ENCODE results near the gene GRM2.

Gene GRM2

DNA sequence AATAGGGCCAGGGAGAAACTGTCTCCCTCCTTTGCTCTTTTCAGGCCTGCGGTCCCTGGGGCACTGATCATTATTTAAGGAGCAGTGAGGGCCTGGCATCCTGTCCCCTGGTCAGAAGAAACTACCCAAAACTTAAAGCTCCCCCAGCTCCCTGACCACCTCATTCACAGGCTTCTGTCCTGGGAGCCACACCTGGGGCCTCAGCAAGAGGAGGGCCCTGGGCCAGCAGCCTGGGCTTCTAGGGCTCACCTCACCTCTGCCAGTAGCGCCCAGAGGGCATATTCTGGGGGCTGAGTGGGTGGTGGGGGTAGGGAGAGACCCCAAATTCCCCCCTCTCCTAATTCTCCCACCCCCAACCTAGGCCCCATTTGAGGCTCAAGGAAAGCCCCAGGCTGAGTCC, 4.7 kb upstream of the GRM2 start:
- H3K9me3 ChIP-seq = no peaks in the 10 kb centered on the region
- no peak overlapping the region for H3K27ac ChIP-seq
- TF ChIP-seq, protein P1, sequence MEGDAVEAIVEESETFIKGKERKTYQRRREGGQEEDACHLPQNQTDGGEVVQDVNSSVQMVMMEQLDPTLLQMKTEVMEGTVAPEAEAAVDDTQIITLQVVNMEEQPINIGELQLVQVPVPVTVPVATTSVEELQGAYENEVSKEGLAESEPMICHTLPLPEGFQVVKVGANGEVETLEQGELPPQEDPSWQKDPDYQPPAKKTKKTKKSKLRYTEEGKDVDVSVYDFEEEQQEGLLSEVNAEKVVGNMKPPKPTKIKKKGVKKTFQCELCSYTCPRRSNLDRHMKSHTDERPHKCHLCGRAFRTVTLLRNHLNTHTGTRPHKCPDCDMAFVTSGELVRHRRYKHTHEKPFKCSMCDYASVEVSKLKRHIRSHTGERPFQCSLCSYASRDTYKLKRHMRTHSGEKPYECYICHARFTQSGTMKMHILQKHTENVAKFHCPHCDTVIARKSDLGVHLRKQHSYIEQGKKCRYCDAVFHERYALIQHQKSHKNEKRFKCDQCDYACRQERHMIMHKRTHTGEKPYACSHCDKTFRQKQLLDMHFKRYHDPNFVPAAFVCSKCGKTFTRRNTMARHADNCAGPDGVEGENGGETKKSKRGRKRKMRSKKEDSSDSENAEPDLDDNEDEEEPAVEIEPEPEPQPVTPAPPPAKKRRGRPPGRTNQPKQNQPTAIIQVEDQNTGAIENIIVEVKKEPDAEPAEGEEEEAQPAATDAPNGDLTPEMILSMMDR (IDR thresholded peaks at IDR 0.05) = no peak
- peaks cover 0 to 9% (median 4%) of the 10 kb centered on the region in 4 donors for H3K4me1 ChIP-seq
- no peaks in the 10 kb centered on the region for H3K27me3 ChIP-seq
- H3K36me3 ChIP-seq = peaks cover 15 to 90% (median 54%) of the 10 kb centered on the region in 3 donors
- H3K4me3 ChIP-seq = no peak overlapping the region
- intact Hi-C loops (cut with DNase I; ENCODE audit: low total_unique reads) = no loop called here
- DNase-seq = no peak

DNA sequence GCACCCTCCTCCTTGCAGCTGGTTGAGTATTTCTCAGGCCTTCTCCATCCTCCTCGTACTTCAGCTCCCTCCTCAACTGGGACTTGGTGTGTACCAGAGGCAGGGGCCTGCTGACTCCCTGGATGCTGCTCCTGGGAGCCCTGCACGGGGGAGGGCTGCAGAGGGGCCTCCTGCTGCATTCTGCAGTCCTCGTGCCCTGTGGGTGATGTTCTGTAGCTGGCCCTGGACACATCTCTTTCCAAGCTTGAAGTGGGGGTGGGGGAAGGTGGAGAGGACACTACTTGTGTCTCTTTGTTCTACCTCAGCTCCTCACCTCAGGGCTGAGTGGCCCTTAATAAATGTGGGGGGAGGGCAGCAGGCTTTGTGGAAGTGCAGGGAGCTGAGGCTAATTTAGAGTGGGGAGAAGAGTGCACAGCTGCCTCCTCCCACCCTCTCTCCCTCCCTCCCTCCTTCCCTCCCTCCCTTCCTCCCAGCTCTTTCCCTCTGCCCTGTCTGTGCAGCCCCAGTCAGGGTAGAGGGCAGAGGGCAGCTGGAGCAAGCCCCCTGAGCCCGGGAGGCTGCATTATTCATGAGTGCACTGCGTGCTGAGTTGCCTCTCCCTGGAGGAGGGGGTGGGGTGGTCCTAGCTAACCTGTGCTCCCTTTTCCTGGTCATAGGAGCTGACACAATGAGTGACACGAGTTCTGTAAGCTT, 3.7 kb upstream of the GRM2 start:
- TF ChIP-seq, protein P1 (IDR thresholded peaks at IDR 0.05) = no peak

DNA sequence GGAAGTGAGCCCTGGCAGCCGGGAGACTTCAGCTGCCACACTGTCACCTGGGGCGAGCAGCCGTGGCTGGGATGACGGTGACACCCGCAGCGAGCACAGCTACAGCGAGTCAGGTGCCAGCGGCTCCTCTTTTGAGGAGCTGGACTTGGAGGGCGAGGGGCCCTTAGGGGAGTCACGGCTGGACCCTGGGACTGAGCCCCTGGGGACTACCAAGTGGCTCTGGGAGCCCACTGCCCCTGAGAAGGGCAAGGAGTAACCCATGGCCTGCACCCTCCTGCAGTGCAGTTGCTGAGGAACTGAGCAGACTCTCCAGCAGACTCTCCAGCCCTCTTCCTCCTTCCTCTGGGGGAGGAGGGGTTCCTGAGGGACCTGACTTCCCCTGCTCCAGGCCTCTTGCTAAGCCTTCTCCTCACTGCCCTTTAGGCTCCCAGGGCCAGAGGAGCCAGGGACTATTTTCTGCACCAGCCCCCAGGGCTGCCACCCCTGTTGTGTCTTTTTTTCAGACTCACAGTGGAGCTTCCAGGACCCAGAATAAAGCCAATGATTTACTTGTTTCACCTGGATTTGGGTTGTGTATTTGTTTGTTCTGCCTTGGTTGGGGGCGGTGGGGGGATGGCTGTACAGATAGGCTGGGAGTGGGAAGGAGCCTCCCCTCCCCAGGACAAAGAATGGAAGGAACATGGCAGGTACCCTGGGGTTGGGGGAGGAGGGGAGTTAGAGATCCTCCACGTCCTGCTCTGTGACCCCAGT, 2.9 kb upstream of the GRM2 start:
- H3K4me3 ChIP-seq = no peak overlapping the region
- peaks cover 15 to 72% (median 46%) of the 10 kb centered on the region in 3 donors for H3K36me3 ChIP-seq
- intact Hi-C loops (cut with DNase I; ENCODE audit: low total_unique reads) = no loop called here
- peaks cover 0 to 12% (median 5%) of the 10 kb centered on the region in 4 donors for H3K4me1 ChIP-seq
- TF ChIP-seq, protein P1 (IDR thresholded peaks at IDR 0.05) = no peak
- no peaks in the 10 kb centered on the region for H3K27me3 ChIP-seq
- no peaks in the 10 kb centered on the region for H3K9me3 ChIP-seq
- DNase-seq = peak in 1 of 2 donors; percentile 57
- H3K27ac ChIP-seq = no peak overlapping the region

More for the DNA sequence above, 3.7 kb upstream of the GRM2 start:
- intact Hi-C loops (cut with DNase I; ENCODE audit: low total_unique reads) = no loop called here
- no peak overlapping the region for H3K27ac ChIP-seq
- H3K4me1 ChIP-seq = peaks cover 0 to 12% (median 5%) of the 10 kb centered on the region in 4 donors
- peaks cover 15 to 80% (median 49%) of the 10 kb centered on the region in 3 donors for H3K36me3 ChIP-seq
- DNase-seq = no peak
- no peaks in the 10 kb centered on the region for H3K9me3 ChIP-seq
- H3K27me3 ChIP-seq = no peaks in the 10 kb centered on the region
- no peak overlapping the region for H3K4me3 ChIP-seq

DNA sequence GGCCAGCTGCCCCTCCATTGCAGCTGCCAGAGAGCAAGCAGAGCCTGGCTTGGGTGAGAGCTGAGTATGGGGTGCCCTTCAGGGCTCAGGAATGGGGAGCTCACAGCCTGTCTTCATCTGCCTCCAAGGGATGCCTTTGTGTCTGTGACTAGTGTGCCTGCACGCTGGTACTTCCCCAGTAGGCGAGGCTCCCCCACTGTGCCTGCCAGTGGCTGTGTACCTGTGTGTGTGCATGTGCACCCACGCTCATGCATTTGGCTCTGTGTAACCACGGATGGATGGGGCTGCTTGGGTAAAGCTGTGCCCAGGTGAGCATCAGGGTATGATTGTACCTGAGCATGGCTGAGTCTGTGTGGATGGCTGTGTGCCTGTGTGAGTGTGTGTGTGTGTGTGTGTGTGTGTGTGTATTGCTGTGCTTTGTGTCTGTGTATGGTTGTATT, 2.3 kb upstream of the GRM2 start:
- peak in 1 of 2 donors; percentile 51 for DNase-seq
- H3K9me3 ChIP-seq = no peaks in the 10 kb centered on the region
- H3K27ac ChIP-seq = no peak overlapping the region
- H3K27me3 ChIP-seq = no peaks in the 10 kb centered on the region
- H3K36me3 ChIP-seq = peaks cover 15 to 66% (median 40%) of the 10 kb centered on the region in 3 donors
- TF ChIP-seq, protein P1 (IDR thresholded peaks at IDR 0.05) = no peak
- intact Hi-C loops (cut with DNase I; ENCODE audit: low total_unique reads) = no loop called here
- H3K4me3 ChIP-seq = no peak overlapping the region
- H3K4me1 ChIP-seq = peaks cover 0 to 12% (median 5%) of the 10 kb centered on the region in 4 donors

DNA sequence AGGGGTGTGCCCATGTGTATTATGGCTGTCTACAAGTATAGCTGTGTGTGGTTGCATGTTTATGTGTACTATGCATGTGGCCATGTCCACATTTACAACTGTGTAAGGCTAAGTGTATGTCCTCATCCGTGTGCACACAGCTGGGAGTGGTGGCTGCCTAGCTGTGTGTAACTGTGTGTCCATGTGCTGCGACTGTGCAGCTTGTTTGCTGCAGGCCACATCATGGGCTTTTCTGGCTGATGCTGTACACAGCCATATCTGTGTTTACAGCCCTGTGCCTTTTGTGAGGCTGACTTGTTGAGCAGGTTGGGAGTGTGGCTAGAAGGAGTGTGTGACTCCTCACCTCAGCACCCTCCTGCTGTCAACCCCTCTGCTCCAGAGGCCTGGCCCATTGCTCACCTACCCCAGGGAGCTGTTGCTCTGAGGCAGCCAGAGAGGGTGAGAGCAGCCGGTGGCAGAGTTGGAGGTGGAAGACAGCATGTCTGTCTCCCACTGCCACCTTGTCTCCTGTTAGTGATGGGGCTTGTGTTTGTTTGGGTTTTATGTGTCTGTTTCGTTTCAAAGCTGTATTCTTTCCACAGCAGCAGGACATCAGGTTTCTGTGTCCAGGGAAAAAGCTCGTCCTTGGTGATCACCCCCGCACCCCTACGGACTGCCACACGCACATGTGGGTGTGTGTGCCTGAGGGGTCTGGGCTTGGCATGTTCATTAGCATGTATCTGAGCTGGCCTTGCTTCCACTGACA, 1.4 kb upstream of the GRM2 start:
- Histone ChIP-seq H3K27me3 (no peaks in the 10 kb centered on the region), H3K9me3 (no peaks in the 10 kb centered on the region), H3K27ac (no peak overlapping the region), H3K36me3 (peaks cover 9 to 57% (median 31%) of the 10 kb centered on the region in 3 donors), H3K4me3 (no peak overlapping the region), H3K4me1 (peaks cover 0 to 12% (median 5%) of the 10 kb centered on the region in 4 donors)
- intact Hi-C loops (cut with DNase I; ENCODE audit: low total_unique reads) = no loop called here
- TF ChIP-seq, protein P1 (IDR thresholded peaks at IDR 0.05) = no peak
- DNase-seq = peak in 1 of 2 donors; percentile 31
